Measurements from ENCODE around the gene USP34. TPM values are rescaled to one million over a fixed set of nuclear protein-coding genes. Genes with fewer than 3 reads are reported as not detected.

The USP34 gene
- total and polyA plus RNA-seq, 2 of the 4 experiments (the other 2 are of a cell fraction): 34.7 to 128 TPM

GRCh38 chr2:61185231-61185728 is 285.6 kb downstream of the USP34 start:
- Histone ChIP-seq H3K4me2 (ENCODE audit: low read depth, low read length) (no peak overlapping the region), H3K4me3 (ENCODE audit: insufficient read depth, low read depth, low read length) (no peak overlapping the region), H3K56ac (ENCODE audit: extremely low read depth, insufficient read depth, low read length) (no peak overlapping the region), H2AK9ac (replicated peaks; ENCODE audit: low read depth, low read length, poor library complexity) (no peak overlapping the region), H3K23ac (ENCODE audit: low read depth, low read length) (no peak overlapping the region), H4K20me1 (ENCODE audit: insufficient read depth, low read length) (peaks cover 3% of the 10 kb centered on the region; the same call in 1 of the 2 replicates), H3K79me1 (ENCODE audit: low read depth in 1 of 2, low read length in 2 of 2) (peaks cover 36 to 54% of the 10 kb centered on the region in 2 experiments), H3K4ac (ENCODE audit: low read depth, low read length) (no peak overlapping the region), H3K9me3 (ENCODE audit: control insufficient read depth, insufficient read depth, low read length) (no peaks in the 10 kb centered on the region), H4K5ac (ENCODE audit: low read depth, low read length) (no peak overlapping the region), H3K14ac (replicated peaks; ENCODE audit: low read depth, low read length) (no peak overlapping the region), H4K8ac (ENCODE audit: low read depth in 2 of 2, low read length in 2 of 2) (no peak overlapping the region; a peak in 1 of 4 replicates), H3K9ac (ENCODE audit: low read depth, low read length) (no peak overlapping the region), H3K27ac (ENCODE audit: insufficient read depth, low read length) (no peak overlapping the region), H2BK5ac (ENCODE audit: low read depth, low read length, poor library complexity, severe bottlenecking) (no peak overlapping the region), H2AFZ (replicated peaks; ENCODE audit: low read length, poor library complexity) (no peak overlapping the region), H4K91ac (ENCODE audit: insufficient read depth, low read depth, low read length) (no peak overlapping the region), H3K9me1 (ENCODE audit: insufficient read depth, low read length) (peaks cover 15% of the 10 kb centered on the region), H3K4me1 (ENCODE audit: control insufficient read depth, insufficient read depth, low read length) (peaks cover 11% of the 10 kb centered on the region), H2AK5ac (ENCODE audit: low read depth, low read length) (no peak overlapping the region), H3K27me3 (ENCODE audit: control insufficient read depth, insufficient read depth, low read length) (no peaks in the 10 kb centered on the region), H2BK20ac (ENCODE audit: low read depth, low read length) (no peak overlapping the region), H2BK120ac (ENCODE audit: low read depth, low read length) (no peak overlapping the region), H2BK15ac (ENCODE audit: low read depth, low read length) (no peak overlapping the region), H3K36me3 (ENCODE audit: control insufficient read depth, insufficient read depth, low read length) (peaks cover 71% of the 10 kb centered on the region), H3K18ac (ENCODE audit: low read depth, low read length) (no peak overlapping the region)
- intact Hi-C loops (cut with micrococcal nuclease) (no loop called here), in situ Hi-C loops (cut with MboI; ENCODE audit: low sequenced_read_pairs) (no loop called here), dilution Hi-C loops (cut with HindIII; ENCODE audit: low sequenced_read_pairs, unreplicated experiment) (no loop called here)
- no peak for TF ChIP-seq MXI1 (IDR thresholded peaks at IDR 0.05; ENCODE audit: borderline replicate concordance, low read depth, low read length)
- TF ChIP-seq CEBPB (IDR thresholded peaks at IDR 0.05; ENCODE audit: low read depth, low read length): no peak
- TF ChIP-seq POLR2A (IDR thresholded peaks at IDR 0.05; ENCODE audit: low read depth, low read length): no peak
- POLR2A ChIA-PET (ENCODE audit: unreplicated experiment): interaction anchor here (0.6 kb wide), 1 partner anchor 20 kb away, joined by 4 read pairs; no protein-coding TSS in a partner anchor
- no peak for DNase-seq
- CTCF ChIA-PET: no interaction called here
- no TSS peak for BruUV-seq (replicated peaks)
- ATAC-seq (ENCODE audit: low read depth): no peak

Measured in IMR-90 (cell line).